Right lobe of liver (tissue), 4 donors: Measurements from ENCODE around the gene LY6G5C.

Experiments used
- CTCF ChIP-seq, 4 donors: fragments of 200-600 bp in 3 of 4; fragments of 450-650 bp in 1 of 4; IDR thresholded peaks; one replicate each; pipeline versions ENCODE4 v1.5.1 to v1.8.0; 2016 to 2022; ENCODE audit warnings: antibody characterized with exemption in 4 of 4, mild to moderate bottlenecking in 2 of 4
- POLR2A ChIP-seq: fragments of 450-650 bp; IDR thresholded peaks from one replicate; pipeline ENCODE4 v1.6.1; 2017; ENCODE audit warnings: antibody characterized with exemption, mild to moderate bottlenecking
- donor health status: DM: no; HTN: no; CAD: no.
- donor health status: DM: no; HTN: no; CAD: no.
- donor health status: DM: no; HTN: yes; CAD: no.

- TF ChIP-seq CTCF (IDR thresholded peaks at IDR 0.05) (no peak), POLR2A (no peak)
Observed at GRCh38 chr6:31663126-31663960, 17.5 kb downstream of the LY6G5C start.
